GM12874 (cell line): ENCODE measurements around the gene HOTAIR.

Source experiments
- CTCF ChIP-seq: IDR thresholded peaks from 2 replicates; pipeline ENCODE4 v1.5.1; 2011; ENCODE audit warnings: low read depth, mild to moderate bottlenecking, control low read depth, low read length, moderate library complexity; ENCODE audit not compliant: insufficient read depth

Gene HOTAIR

GRCh38 chr12:53974084-53975063, at the start of gene HOTAIR:
Gene HOTAIR, minus strand, starts transcription at chr12:53974954.
- no peak for TF ChIP-seq CTCF

GRCh38 chr12:54024127-54024526, 49.4 kb upstream of the HOTAIR start:
- no peak for TF ChIP-seq CTCF

GRCh38 chr12:54022960-54023884, 48.5 kb upstream of the HOTAIR start:
- no peak for TF ChIP-seq CTCF

GRCh38 chr12:54021432-54022013, 46.8 kb upstream of the HOTAIR start:
- peak; percentile 48 for TF ChIP-seq CTCF

GRCh38 chr12:54020591-54021405, 46.0 kb upstream of the HOTAIR start:
- TF ChIP-seq CTCF: no peak

GRCh38 chr12:54019924-54020590, 45.3 kb upstream of the HOTAIR start:
- TF ChIP-seq CTCF: no peak
